ENCODE data around the gene TFEB.

TFEB gene

DNA sequence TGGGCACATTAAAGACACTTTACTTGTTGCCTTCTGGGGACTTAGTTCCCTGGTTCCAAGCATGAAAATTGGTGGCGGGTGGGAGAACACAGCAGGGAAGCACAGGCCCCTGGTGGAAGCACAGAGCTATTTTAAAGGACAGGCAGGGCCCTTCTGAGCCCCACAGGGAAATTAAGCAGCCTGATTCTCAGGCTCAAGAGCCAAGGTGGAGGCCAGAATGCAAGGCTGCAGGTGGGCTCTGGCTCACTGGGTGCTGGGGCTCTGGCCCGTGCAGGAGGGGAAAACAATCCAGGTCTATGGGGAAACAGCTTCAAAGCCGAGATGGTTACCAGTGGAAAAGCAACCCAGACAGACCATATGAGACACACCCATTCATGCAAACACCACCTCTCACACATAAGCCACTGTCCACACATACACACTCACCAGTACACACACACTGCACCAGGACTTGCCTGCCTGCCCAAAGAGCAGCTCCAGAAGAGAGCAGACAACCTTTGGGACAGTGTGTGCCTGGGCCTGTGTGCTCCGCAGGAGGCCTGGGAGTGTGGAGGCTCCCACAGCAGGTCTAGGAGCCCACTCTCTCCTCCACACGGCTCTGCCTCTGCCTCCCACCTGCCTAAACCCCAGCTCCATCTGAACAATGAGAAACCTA is 30.6 kb downstream of the TFEB start:
- no peak for DNase-seq

DNA sequence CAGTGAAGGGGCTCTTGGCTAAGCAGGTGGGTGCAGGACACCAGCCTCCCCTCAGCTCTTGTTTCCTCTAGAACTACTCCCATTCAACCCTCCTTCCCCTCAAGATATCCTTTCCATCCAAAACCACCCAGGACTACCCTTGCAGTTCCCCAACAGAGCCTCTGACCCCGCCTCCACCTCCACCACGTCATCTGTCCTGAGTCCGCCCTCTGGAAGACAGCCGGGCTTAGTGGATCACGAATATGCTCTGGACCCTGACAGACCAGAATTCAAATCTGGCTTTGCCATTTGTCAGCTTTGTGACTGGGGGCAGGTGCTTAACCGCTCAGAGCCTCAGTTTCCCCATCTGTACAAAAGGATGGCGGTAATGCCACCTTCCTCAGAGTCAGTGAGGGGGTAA is 31.4 kb downstream of the TFEB start:
- no peak for DNase-seq

DNA sequence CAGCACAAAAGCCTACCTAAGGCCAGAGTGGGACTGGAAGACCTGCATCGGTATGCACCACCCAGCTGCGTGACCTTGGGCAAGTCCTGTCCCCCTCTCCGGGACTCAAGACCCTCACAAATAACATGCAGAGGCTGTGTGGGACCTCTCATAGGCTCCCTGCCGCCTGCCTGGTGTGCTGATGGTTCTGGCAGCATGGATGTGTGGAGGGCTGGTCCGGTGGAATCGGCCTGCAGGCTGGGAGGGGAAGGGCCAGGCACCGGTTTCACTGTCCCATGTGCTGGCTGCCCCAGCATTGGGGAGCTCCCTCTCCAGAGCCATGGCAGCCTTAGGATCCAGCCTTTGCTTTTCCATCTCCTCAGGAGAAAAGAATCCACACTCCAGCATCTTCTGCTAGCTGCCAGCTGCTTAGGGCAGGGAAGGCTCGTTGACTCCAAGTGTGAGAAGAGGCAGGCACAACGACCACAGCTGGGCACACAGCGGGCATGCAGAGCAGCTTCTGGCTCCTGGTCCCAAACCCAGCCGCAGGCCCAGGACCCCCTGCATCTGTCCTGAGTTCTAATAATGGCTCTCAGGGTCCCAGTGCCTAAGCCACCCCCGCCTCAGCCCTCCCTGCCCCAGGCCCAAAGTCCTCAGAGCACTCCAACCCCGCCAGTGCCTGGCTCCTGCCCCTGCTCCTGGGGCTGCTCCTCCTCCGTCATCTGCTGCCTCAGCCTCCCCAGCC is 32.5 kb downstream of the TFEB start:
- DNase-seq = no peak

DNA sequence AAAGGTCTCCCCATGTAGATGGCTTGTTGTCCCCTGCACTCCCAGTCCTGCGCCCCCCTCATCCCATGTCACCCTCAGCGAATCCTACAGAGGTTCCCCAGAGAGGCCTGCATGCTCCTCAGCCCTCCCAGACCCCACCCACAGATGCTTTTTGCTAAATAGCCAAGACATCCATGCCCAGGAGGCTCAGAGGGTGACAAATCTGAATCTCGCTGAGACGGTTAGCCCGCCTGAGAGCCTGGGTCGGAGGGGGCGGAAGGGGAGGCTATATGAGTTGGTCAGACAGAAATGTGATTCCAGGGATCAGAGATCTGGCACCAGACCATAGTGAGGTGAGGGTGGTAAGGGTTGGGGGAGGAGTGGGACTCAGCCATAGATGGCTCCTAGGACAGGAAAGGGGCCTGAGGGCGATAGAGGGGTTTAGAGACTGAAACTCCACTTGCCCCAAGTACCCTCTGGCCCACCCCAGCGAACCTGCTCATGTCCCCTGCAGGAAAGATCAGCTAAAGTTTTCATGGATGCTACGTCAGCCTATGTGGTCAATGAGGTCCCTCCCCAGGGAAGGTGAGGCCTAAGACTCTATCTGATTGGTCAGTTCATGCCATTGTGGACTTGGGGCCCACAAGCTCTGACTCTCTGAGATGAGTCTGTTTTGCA is 33.2 kb downstream of the TFEB start:
- no peak for DNase-seq

DNA sequence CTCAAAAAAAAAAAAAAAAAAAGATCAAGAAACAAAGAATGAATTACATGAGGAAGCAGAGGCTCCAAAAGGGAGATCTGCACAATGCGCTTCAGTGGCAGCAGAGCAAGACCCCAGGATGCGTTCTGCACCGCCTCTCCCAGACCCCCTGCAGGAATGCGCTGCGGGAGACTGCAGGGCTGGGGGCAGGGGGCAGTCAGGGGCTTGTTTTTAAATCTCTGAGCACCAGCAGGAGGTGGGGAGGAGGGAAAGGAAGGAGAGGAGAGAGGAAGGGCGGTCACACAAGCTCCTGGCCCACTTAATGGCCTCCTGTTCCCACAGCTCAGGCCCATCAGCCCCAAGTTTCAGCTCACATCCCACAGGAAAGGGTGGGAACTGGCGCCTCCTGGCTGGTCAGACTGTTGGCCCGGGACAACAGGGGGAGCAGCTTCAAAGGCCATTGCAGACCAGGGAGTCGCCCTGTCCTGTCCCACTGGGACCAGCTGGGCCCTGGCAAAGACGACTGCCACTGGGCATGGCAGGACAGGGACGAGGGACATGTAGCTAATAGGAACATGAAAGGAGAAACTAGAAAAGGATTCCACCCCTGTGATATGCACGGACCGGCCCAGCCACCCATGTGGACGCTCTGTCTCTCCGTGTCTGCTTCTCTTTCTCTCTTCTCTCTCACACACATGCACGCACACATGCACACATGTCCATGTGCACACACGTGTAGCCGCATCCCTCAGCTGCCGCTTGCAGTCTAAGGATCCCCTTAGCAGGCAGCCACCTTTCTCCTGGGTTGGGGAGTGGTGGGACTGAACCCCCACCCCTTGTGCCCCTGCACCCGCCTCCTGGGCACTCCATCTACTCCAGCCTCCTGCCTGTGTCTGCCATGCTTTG is 34.7 kb downstream of the TFEB start:
- DNase-seq = no peak

DNA sequence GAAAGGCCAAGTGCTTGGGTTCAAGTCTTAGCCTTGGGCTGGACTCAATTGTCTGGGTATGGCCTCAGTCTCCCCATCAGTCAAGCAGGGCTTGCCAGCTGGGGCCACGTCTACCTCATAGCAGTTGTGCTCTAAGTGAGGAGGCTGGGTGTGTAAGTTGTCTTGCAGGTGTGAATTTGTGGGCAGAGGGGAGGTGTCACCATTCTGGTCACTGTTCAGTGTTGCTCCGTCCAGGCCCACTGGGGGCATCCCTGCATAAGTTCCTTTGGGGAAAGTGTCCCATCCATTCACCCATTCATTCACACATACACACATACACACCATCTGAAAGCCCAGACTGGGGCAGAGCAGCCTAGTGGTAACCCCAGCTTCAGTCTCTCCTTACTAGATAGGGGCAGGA is 36.3 kb downstream of the TFEB start:
- no peak for DNase-seq

DNA sequence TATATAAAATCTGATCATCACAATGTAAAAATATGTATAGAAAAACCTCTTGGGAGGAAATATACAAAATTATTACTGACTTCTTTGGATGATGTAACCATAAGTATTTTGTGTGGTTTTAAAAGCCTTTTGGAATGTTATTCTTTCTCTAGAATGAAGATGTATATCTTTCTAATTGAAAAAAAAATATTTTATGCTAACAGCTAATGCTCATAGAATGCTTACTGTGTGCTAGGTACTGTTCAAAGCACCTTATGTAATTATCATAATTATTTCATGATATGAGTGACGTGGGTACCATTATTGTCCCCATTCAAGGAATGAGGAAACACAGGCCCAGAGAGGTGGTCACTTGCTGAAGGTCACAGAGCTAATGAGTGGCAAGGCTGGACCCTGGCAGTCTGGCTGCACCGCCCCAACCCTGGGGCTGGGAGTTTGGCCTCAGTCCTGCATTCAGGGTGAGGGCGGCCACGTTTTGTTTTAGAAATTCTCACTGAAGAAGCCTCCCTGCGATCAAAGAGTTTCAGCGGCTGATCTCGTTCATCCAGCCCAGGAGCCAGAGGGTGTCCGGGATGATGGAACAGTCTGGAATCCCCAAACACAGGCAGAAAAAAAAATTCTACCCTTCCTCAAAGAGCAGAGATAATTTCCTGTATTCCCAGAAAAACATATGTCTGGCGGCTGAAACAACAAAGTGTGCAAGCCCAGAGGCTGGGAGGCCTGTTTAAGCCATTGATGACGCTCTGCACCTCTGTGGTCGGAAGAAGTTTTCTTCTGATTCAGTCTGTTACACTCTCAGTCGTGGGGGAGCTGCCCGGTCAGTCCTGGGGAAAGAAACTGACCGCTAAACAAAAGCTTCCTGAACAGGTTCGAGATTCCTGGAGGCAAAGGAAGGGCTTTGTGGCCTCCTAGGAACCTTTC is 37.3 kb downstream of the TFEB start:
- no peak for DNase-seq

DNA sequence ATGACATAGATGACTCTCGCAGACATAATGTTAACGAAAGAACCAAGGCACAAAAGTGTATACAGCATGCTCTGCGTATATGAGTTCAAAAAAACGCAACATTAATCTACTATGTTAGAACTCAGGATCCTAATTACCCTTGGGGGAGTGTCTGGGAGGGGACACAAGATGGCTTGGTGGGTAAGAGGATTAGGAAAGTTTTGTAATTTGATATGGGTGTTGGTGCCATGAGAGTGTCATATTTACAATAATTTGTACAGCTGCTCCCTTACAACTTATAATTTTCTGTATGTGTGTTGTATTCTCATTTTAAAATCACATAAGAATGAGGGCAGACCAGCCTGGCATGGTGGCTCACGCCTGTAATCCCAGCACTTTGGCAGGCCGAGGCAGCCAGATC is 38.6 kb downstream of the TFEB start:
- no peak for DNase-seq

- DNase-seq = no peak
These were observed 39.6 kb downstream of the TFEB start for GRCh38 chr6:41695825-41696224.

DNA sequence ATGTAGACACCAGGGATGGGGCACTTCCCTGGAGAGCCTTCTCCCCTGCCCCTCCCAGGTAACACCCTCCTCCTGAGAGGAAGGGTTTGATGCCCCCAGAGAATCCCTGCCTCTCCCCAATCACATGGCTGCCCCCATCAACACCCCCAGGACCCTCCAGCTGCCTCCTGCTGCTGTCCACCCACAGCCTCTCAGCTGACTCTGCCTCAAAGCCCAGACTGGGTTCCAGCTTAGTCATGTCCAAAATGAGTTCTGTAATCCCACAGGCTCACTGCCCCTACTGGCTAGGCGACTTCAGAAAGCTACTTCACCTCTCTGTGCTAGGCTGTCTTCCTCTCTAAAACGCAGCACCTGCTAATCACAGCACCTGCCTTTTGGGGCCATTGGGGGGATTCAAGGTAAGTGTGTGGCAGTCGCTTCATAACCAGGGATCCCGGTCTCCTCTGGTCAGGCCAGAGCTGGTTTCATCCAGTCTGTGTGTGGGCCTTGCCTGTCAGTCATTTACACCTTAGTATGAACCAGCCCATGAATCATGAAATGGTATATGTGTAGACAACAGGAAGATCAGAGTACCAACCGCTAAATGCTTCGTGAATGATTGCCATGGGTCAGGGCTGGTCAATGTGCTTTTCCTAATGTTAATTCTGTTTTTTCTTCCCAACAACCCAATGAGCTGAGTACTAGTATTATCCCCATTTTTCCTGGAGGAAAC is 40.4 kb downstream of the TFEB start:
- no peak for DNase-seq

DNA sequence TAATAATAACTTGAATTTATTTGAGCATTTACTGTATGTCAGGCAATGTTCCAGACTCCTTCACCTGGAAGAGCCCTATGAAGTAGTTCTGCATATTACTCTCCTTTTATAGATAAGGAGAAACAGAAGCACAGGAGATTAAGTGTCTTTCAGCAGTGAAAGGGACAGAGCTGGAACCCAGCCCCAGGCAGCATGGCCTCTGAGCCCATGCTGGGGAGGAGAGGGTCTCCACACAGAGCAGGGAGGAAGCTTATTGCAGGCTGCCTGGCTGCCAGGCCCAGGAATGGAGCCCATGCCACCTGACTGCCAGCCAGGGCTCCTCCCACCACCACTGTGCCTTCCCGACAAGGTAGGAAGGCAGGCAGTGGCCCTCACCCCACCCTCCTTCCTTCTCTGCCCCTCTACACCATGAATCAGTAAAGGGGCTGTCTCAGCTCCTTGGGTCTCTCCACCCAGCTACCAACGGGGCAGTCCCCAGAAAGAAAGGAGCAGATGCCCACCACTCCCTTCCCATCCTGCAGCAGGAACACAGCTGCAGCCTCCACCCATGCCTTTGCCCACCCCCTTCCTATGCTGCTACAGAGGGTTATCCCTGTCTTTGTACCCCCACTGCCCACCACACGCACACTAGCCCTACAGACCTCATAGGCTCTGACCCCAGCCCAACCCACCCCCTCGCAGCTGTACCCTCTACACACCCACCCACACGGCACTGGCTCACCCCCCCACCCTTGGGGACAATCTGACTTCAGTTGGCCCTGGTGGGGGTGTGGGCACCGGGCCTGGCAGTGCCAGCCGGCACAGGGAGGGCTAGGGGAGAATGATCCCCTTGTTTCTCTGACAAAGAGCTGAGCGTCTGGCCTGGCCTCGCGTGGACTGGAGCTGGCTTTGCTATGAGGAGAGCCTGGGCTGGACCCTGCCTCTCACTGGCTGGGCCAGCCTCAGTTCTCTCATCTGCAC is 41.8 kb downstream of the TFEB start:
- DNase-seq = no peak

DNA sequence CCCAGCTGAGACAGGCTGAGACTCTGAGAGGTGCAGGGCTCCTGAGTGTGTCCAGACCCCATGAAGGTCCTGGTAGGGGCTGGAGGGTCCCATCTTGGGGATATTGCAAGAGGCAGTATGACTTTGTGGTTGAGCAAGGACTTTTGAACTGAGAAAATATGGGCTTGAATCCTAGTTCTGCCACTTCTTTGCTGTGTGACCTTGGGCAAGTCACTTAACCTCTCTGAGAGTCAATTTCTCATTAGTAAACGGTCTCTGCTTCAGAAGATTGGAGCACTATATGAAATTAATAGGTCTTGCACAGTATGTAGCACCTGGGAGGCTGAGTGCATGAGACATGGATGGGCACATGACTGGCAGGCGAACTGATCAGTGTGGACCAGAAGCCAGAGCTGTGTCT is 42.7 kb downstream of the TFEB start:
- DNase-seq = no peak

DNA sequence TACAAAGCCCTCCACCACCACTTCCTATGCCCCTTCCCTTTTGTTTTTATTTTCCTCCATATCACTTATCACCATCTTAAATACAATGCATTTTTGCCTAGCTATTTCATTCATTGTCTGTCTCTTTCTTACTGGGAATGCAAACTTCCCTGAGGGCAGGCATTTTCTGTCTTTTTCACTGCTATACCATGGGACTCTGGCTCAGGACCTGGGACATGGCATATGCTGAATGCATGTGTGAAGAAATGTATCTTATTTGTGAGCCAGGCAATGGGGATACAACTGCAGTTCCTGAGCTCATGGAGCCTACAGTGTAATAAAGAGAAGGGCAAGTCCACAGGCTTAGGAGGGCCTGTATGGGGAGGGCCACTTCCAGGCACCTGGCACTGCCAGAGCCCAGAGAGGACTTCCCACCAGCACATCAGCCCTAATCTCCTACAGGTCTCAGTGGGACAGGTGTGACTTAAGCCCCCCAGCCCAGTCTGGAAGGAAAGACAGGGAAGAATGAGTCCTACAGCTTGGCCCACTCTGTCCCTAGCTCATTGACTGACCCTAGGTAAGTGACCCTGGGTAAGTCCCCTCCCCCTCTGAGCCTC is 43.2 kb downstream of the TFEB start:
- DNase-seq = no peak

DNA sequence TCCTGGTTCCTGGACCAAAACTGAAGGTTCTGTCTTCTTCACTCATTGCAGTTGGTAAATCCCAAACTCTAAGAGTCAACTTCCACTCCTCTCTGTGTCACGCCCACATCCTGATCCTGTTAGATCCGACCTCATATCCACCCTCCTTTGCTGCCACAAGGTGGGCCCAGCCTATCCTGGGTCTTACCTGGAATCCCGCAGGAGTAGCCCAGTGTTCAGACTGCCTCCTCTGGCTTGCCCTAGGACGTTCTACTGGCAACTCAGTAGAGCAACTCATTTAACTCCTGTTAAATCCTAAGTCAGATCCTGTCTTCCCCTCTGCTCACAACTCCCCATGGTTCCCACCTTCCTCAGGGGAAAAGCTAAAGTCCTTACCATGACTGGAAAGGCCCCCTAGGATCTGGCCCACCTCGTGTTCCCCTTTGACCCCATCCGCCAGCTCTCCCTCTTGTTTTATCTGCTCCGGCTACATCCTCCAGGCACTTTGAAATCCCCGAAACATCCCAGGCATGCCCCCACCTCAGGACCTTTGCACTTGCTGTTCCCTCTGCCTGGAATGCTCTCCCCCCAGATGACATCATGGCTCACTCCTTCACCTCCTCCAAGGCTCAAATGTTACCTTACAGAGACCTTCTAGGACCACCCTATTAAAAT is 43.9 kb downstream of the TFEB start:
- DNase-seq = no peak

DNA sequence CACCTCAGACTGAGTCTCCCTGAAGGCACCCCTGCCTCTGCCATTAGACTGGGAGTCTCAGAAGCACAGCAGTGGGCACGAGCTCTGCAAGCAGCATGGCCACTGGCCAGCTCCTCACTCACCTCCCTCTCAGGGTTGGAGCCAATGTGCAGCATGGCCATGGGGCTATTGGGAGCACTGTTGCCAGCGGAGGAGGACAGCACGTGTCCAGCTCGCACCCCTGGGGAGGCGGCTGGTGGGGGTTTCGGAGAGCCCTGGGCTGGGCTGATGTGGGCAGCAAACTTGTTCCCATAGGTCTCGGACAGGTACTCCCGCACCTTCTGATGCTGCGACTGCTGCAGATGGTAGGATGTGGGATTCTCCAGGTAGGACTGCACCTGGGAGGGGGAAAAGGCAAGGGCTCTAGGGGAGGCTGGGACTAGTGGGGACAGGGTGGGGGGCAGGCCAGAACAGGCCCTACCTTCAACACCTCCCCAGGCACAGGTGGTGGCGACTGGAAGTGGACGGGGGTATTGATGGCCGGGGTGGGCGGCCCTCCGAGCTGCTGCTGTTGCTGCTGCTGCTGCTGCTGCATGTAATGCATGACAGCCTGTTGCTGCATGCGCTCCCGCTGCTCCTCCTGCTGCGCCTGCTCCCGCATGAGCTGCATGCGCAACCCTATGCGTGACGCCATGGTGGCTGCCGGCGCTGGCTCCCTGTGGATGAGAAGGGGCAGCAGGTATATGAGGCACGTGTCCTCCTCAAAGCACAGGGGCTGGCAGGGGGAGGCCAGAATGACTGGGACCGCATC is 44.7 kb downstream of the TFEB start:
- no peak for DNase-seq

GRCh38 chr6:41689171-41690008 is 46.0 kb downstream of the TFEB start:
- no peak for DNase-seq

DNA sequence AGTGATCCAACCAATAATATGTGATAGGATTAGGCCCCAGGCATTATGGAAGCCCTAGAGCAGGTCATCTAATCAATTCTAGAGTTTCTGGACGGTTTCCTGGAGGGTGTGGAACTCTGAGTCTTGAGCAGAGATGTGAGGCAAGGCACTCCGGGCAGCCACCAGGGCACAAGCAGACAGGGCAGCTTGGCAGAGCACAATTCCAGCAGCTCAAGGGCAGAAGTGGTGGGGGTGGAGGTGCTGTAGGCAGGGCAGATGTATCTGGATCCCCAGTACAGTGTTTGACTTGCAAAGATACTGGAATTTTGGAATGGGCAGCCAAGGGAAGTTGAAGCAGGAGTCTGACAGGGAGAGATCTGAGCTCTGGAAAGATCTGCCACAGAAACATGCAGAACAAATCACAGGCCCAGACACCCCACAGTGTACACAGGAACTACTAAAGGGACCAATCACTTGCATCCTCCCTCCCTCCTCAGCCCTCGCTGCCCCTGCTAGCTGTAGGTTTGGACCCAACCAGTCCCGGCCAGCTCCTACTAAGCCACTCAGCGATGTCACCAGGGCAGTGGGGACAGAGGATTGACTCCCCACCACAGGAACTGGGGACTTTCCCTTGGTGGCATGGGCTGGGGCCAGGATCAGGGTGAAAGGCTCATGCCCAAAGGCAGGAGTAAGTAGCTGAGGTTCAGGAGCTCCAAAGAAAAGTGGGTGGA is 47.0 kb downstream of the TFEB start:
- no peak for DNase-seq
